ENCODE data around the gene ARMCX4.
"Not testable (repeated sequence)": the region's sequence is repeated elsewhere in the genome, so short reads cannot be mapped to it uniquely, and the experiment has no call there.

GRCh38 chrX:101502929-101503328, 17.7 kb downstream of the ARMCX4 start:
- not testable (repeated sequence) for TF ChIP-seq CTCF (IDR thresholded peaks at IDR 0.05; ENCODE audit: insufficient read depth, low read length); GABPA (IDR thresholded peaks at IDR 0.05; ENCODE audit: low read depth); REST (IDR thresholded peaks at IDR 0.05; ENCODE audit: insufficient replicate concordance, low read depth); POLR2AphosphoS5 (IDR thresholded peaks at IDR 0.05; ENCODE audit: low read depth)
